Measurements from ENCODE around the gene STARD4.

Gene STARD4

DNA sequence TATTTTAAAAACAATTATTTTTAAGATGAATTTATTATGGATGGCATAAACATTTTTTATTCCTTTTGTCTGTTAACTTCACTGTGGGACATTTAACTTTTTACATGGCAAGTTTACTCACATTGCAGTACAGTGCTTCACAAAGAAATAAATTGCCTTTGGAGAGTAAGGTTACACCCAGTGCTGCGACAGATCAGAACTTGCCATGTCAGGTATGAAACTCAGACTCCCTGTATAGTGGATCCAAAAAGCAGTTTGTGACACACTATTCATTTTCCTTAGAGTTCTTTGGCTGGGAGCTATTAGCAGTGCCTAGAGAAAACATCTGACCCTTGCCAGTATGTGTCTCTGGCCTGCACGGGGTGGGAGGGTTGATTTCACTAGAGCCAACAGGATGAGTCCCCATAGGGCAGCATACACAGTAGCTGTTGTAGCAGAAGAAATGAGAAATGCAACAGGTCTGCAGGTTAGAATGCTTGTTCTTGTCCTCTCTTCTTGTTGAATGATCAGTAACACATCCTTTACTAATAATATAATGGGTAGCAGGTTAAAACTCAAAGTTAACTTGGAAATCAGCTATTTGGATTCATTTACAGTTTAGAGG is 42.9 kb downstream of the STARD4 start:
- no peak for DNase-seq

DNA sequence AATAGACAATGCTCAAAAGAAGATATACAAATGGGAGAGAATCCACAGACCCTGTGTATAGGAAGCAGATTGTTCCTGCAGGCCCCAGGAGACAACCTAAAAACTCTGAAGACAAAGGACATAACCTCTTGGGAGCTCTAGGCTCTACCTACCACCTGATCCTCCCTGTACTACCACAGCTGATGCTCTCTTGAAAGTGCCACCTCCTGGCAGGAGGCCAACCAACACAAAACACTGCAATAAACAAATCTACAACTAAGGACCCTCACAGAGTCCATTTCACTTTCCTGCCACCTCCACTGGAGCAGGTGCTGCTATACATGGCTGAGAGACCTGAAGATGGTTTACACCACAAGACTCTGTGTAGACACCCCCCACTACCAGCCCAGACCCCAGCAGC is 49.0 kb downstream of the STARD4 start:
- no peak for DNase-seq

DNA sequence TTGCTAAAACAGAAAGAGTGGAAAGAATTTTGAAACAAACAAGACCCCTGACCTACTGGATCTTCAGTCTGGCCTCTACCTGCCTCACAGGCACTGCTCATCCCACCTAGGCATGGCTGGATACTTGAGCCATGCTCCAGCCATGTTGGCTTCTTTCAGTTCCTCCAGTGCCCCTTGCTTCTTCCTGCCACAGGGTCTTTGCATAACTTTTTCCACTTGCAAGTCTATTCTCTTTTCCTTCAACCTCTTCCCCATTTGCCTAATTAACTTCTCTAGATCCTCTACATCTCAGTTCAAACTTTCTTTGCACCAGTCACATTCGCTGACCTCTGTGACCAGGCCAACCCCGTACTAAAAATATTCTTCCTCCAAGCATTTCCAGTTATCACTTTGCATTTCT is 50.4 kb downstream of the STARD4 start:
- DNase-seq: no peak

DNA sequence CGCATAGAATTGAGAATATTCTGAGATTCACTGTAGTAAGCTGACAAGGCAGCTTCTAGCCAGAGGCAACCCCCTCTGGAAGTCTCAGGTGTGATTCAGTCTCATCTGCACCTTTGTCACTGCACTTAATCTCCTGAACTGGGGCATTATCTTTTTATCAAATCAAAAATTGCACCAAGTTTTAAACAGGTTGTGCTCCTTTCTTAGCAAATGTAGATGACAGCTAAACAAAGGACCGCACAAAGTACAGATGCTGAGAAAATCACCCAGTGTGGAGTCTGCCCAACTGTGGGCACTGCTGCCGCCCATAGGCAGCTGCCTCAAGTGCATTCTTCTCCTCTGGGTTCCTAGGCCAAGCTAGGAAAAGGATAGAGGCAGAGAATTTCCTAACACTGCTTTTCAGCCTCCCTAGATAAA is 51.1 kb downstream of the STARD4 start:
- no peak for DNase-seq

DNA sequence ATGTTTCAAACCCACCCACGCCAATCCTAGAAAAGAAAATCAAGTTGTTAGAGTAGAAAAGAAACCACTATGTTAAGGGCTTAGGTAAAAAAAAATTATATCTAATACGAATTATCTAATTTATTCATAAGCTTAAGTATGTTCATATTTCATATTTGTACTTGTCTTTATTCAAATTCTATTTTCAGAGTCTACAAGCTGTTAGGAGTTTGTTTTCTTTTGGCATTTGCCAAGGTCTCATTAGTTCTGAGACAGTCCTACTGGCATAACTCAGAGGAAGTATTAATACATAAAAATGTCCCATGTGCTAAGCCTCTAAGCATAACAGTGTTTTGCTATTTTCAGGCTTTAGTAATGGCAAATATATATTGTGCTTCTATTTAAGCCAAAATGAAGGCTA is 57.6 kb downstream of the STARD4 start:
- DNase-seq: no peak

DNA sequence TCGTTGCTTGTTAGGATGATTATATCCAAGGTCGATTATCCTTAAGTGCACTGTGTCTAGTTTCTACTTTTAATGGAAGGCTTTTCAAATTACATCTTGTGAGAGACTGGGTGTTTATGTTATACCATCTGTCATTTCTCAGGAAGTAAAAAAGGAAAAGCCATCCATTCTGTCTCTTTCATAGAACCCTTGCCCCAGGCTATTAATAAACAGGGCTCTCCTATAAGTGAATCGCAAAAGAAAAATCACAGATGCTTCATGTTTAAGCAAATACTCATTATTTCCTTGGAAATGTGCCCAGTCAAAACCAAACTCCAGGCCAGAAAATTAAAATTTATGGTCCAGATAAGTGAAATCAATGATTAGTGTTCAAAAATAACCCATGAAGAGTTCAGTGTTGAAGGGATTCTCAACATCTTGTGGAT is 58.1 kb downstream of the STARD4 start:
- no peak for DNase-seq

DNA sequence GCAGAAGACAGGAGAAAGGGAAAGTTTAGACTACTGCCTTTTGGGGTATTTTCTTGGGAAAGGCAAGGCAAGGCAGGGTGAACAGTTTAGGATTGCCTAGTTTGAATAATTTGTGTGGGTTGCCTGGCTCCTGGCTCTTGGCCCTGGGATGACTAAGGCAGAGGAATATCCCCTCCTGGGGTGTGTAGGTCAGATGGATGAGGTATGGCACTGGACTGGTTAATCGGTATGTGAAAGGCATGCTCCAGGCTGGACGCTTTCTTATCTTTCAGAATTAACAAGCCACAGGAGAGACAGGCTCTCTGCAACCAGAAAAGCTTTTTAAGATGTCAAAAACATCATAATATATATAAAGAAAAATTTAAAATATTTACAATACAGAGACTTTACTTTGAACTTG is 58.6 kb downstream of the STARD4 start:
- no peak for DNase-seq

DNA sequence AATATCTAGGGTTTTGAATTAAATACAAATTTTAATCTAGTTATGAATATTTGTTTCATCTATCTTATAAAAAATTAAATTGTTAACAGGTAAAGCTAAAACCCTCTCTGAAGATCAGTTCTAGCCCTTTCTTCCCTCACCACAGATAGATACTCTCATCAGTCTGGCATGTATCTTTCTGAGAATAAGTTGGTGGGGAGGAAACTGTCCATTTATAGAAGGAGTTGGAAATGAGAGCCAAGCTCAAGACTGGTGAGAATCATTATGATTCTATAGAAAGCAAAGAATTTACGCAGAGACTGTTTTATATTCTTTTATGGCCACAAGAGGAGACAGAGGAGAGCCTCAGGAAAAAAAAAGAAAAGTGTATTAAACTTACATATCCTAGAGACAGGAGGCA is 59.0 kb downstream of the STARD4 start:
- DNase-seq: no peak

DNA sequence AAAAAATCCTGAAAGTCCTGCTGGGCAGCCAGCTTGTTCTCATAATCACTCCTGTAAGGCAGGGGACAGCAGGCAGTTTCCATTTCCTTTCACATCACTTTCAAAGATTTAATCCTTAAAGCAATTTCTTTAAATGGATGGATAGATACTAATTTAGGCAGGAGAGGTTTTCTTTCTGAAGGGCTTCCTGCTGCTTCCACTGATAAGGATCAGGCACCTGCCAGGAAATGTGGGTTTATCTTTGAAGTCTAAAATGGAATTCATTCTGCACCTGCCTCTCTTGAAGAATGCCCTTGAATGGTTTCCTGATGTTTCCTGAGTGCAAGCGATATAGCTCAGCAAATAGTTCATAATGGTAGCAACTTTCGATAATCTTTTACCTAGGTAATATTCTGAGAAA is 64.5 kb downstream of the STARD4 start:
- DNase-seq: no peak

DNA sequence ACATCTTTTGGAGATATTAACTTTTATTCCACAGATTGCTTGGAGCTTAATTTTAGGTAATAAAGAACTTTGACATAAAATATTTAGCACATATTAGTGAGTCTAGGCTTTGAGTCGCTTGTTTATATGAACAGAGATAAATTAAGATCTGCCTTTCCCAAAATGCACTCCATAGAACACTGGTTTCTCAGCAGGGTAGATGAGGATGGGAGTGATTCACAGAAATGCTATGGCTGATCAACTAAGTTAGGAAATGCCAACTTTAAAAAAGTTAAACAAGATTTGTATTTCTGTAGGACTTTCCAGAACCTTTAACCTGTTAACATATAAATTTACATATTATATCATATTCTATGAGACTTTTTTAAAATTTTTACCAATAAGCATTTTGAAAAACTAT is 65.2 kb downstream of the STARD4 start:
- no peak for DNase-seq

Data from activated CD4-positive, alpha-beta T cell treated with anti-CD3 and anti-CD28 coated beads, Interleukin-2, amount 50 U/mL, for 4 hours (primary cell).